HUES64 (cell line): ENCODE measurements around the gene CACNG8.

ENCODE experiments used
- H3K27ac ChIP-seq: 2 replicates; pipeline ENCODE4 v1.7.0; 2013; ENCODE audit warnings: low read depth, low read length, inconsistent platforms
- H3K27me3 ChIP-seq: 2 replicates; pipeline ENCODE4 v1.6.1; 2013; ENCODE audit warnings: mild to moderate bottlenecking, low read length; ENCODE audit not compliant: insufficient read depth
- H3K36me3 ChIP-seq: 2 replicates; pipeline ENCODE4 v1.6.1; 2013; ENCODE audit warnings: mild to moderate bottlenecking, low read length; ENCODE audit not compliant: insufficient read depth
- H3K4me1 ChIP-seq: 2 replicates; pipeline ENCODE4 v1.6.1; 2013; ENCODE audit warnings: mild to moderate bottlenecking, low read length, moderate library complexity; ENCODE audit not compliant: insufficient read depth
- H3K4me3 ChIP-seq: 2 replicates; pipeline ENCODE4 v1.5.1; 2013; ENCODE audit warnings: mild to moderate bottlenecking, low read length, moderate library complexity
- H3K9ac ChIP-seq: 2 replicates; pipeline ENCODE4 v1.6.1; 2013; ENCODE audit warnings: mild to moderate bottlenecking, low read depth, low read length
- H3K9me3 ChIP-seq: 2 replicates; pipeline ENCODE4 v1.6.1; 2013; ENCODE audit warnings: low read depth, low read length; ENCODE audit not compliant: insufficient read depth
- WGBS: fragments of 150-250, 120-280 bp; methylation state at CpG from one replicate; pipeline ENCODE4 v1.1.7; 2013; ENCODE audit warnings: missing lambda C conversion rate; 5-methylcytosine and 5-hydroxymethylcytosine counted together

Gene CACNG8

DNA sequence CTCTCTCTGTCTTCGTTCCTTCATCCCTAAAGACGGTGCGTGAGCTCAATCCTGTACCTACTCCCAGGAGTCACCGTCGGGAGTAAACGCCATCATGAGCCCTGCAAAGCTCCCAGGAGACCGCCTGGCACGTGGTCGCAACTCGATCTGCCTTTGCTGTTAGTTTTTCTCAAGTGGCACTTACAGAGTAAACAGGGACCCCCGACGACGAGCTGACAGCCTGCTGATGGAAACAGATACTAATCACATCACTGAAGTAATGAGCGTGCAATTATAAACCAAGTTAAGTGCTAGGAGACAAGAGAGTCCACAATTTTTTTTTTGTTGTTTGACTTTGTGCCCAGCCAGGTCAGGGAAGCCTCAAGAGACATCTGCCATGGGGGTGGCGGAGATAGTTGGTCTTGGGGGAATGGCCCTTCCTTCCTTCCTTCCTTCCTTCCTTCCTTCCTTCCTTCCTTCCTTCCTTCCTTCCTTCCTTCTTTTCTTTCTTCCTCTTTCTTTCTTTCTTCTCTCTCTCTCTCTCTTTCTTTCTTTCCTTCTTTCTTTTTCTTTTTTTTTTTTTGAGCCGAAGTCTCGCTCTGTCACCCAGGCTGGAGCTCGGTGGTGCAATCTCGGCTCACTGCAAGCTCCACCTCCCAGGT, 52.3 kb downstream of the CACNG8 start:
- Histone ChIP-seq H3K27me3 (no peaks in the 10 kb centered on the region; the same call in 1 of the 2 replicates), H3K9me3 (no peaks in the 10 kb centered on the region), H3K4me3 (no peak overlapping the region), H3K36me3 (no peaks in the 10 kb centered on the region), H3K27ac (no peak overlapping the region), H3K9ac (no peak overlapping the region), H3K4me1 (peaks cover 9% of the 10 kb centered on the region; the same call in 1 of the 2 replicates)
- WGBS: 79% methylated on average over 19 of the region's 19 CpGs

DNA sequence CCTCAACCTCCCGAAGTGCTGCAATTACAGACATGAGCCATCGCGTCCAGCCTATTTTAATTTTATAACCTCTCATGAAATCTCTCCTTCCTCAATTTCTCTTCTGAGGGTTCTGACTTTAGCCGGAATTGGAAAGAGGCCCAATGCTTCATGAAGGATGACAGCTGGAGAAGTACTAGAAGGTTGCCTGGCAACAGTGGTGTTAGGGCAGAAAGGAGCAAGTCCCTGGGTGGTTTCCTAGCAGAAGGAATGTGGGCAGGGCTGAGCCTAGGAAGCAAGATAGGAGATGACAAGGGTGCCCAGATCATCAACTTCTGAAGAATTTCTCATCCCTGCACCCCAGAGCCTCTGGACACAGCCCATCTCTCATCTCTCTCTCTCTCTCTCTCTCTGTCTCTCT, 54.5 kb downstream of the CACNG8 start:
- Histone ChIP-seq H3K9ac (no peak overlapping the region), H3K36me3 (no peaks in the 10 kb centered on the region), H3K4me1 (peaks cover 8% of the 10 kb centered on the region), H3K27me3 (no peaks in the 10 kb centered on the region; the same call in 1 of the 2 replicates), H3K4me3 (no peak overlapping the region), H3K27ac (no peak overlapping the region), H3K9me3 (no peaks in the 10 kb centered on the region)
- 92% methylated on average over 4 of the region's 4 CpGs for WGBS

DNA sequence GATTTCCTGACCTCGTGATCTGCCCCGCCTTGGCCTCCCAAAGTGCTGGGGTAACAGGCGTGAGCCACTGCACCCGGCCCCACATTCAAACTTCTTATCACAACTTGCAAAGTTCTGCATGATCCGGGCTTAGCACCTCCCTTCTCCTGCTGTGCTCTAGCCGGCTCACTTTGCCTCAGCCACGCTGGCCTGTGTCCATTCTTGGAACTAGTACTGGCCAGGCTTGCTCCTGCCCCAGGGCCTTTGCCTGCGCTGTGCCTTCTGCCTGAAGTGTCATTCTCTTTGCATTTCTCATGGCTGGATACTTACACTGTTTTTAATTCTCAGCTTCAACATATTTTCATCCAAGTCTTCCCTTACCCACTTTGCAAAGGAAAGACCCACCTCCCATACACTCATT, 58.6 kb downstream of the CACNG8 start:
- Histone ChIP-seq H3K4me3 (no peak overlapping the region), H3K36me3 (no peaks in the 10 kb centered on the region), H3K4me1 (peaks cover 8% of the 10 kb centered on the region), H3K9ac (no peak overlapping the region), H3K27me3 (no peaks in the 10 kb centered on the region), H3K27ac (no peak overlapping the region), H3K9me3 (no peaks in the 10 kb centered on the region)
- 85% methylated on average over 8 of the region's 8 CpGs for WGBS

DNA sequence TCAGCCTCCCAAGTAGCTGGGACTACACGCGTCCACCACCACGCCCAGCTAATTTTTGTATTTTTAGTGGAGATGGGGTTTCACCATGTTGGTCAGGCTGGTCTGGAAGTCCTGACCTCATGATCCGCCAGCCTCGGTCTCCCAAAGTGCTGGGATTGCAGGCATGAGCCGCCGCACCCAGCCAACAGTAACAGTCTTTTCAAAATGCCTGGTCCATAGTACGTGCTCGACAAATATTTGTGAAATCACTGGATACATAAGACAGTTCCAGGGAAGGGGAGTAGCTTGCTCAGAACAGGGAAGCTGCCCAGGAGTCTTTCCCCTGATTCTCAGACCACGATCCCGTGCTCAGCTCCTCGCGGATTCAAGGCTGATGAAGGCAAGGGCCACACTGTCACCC, 59.2 kb downstream of the CACNG8 start:
- H3K9me3 ChIP-seq: no peaks in the 10 kb centered on the region
- no peaks in the 10 kb centered on the region for H3K36me3 ChIP-seq
- 91% methylated on average over 13 of the region's 13 CpGs for WGBS
- H3K4me1 ChIP-seq: peaks cover 8% of the 10 kb centered on the region
- H3K27me3 ChIP-seq: no peaks in the 10 kb centered on the region
- H3K4me3 ChIP-seq: no peak overlapping the region
- no peak overlapping the region for H3K27ac ChIP-seq
- H3K9ac ChIP-seq: no peak overlapping the region

DNA sequence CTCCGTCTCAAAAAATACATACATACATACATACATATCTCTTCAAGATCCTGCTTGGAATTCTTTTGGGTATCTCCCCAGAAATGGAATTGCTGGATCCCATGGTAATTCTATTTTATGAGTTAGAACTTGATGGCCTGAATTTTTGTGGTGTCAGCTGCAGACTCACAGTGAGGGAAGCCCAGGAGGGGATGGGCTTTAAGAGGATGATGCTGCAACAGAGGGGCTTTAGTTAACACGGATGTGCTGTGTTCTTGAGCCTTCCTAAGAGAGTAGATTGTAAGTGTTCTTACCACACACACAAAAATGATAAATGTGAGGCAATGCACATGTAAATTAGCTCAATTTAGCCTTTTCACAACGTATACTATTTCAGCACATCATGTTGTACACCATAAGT, 60.5 kb downstream of the CACNG8 start:
- Histone ChIP-seq H3K9ac (no peak overlapping the region), H3K4me1 (peaks cover 8% of the 10 kb centered on the region)
- 72% methylated on average over 3 of the region's 3 CpGs for WGBS

DNA sequence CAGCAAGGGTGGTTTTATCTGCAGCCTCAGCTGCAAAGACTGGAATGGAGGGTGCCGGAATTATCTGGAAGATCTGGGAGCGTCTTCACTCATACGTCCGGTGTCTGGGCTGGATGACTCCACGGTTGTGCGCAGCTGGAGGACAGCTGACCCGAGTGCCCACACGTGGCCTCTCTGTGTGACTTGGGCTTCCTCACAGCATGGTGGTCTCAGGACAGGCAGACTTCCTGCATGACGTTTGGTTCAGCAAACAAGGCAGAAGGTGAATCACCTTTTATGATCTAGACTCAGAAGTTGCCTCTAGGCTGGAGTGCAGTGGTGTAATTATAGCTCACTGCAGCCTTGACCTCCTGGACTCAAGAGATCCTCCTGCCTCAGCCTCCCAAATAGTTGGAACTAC, 61.9 kb downstream of the CACNG8 start:
- H3K27me3 ChIP-seq: no peaks in the 10 kb centered on the region
- H3K27ac ChIP-seq: no peak overlapping the region
- H3K36me3 ChIP-seq: no peaks in the 10 kb centered on the region
- H3K4me1 ChIP-seq: peaks cover 8% of the 10 kb centered on the region
- H3K9me3 ChIP-seq: no peaks in the 10 kb centered on the region
- H3K9ac ChIP-seq: no peak overlapping the region
- H3K4me3 ChIP-seq: no peak overlapping the region
- 89% methylated on average over 9 of the region's 9 CpGs for WGBS

More for the DNA sequence above, 60.5 kb downstream of the CACNG8 start:
- H3K4me3 ChIP-seq: no peak overlapping the region
- H3K9me3 ChIP-seq: no peaks in the 10 kb centered on the region
- H3K36me3 ChIP-seq: no peaks in the 10 kb centered on the region
- H3K27ac ChIP-seq: no peak overlapping the region
- no peaks in the 10 kb centered on the region for H3K27me3 ChIP-seq

DNA sequence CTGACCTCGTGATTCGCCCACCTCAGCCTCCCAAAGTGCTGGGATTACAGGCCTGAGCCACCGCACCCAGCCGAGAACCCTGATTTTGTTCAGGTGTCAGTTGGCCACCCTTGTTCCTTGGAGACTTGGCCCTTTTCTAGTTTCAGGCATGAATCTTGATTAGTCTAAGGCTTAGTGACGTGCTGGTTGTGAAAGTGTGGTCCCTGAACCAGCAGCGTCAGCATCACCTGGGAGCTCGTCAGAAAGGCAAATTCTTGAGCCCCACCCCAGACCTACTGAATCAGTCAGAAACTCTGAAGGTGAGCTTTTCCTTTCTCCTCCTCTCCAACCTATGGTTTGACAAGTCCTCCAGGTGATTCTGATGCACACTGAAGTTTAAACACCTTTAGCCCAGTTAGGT, 63.9 kb downstream of the CACNG8 start:
- 94% methylated on average over 7 of the region's 7 CpGs for whole genome bisulfite sequencing
- Histone ChIP-seq H3K4me1 (no peaks in the 10 kb centered on the region), H3K9me3 (no peaks in the 10 kb centered on the region), H3K27ac (no peak overlapping the region), H3K36me3 (no peaks in the 10 kb centered on the region), H3K9ac (no peak overlapping the region), H3K4me3 (no peak overlapping the region), H3K27me3 (no peaks in the 10 kb centered on the region)

DNA sequence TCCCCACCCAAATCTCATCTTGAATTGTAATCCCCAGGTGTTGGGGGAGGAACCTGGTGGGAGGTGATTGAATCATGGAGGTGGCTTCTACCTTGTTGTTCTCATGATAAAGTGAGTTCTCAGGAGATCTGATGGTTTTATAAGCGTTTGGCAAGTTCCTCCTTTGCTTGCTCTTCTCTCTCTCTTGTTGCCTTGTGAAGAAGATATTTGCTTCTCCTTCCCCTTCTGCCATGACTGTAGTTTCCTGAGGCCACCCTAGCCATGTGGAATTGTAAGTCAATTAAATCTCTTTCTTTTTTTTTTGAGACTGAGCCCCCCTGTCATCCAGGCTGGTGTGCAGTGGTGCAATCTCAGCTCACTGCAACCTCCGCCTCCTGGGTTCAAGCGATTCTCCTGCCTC, 66.6 kb downstream of the CACNG8 start:
- 93% methylated on average over 3 of the region's 3 CpGs for WGBS
- no peaks in the 10 kb centered on the region for H3K9me3 ChIP-seq
- H3K36me3 ChIP-seq: no peaks in the 10 kb centered on the region
- no peak overlapping the region for H3K4me3 ChIP-seq
- no peaks in the 10 kb centered on the region for H3K27me3 ChIP-seq
- no peaks in the 10 kb centered on the region for H3K4me1 ChIP-seq
- no peak overlapping the region for H3K27ac ChIP-seq
- H3K9ac ChIP-seq: no peak overlapping the region

DNA sequence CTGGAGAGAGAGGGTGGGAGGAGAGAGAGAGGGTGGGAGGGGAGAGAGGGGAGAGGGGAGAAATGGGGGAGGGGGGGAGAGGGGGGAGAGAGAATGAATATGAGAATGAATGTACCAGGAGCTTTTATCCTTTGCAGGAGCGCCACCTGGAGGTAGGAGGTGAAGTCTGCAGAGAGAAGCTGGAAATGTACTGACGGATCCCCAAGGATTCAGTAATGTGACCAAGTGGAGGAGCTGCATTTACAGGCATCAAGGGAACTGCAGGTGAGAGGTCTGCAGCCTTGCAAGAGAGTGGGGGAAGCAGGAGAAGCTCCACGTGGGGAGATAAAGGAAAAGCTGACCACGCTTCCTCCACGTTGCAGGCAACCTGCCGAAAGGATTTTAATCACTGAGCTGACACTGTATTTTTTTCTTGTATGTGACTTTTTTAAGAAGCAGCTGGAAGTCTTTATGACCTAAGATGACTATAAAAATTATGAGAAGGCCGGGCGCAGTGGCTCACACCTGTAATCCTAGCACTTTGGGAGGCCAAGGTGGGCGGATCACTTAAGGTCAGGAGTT, 67.3 kb downstream of the CACNG8 start:
- no peak overlapping the region for H3K27ac ChIP-seq
- no peaks in the 10 kb centered on the region for H3K36me3 ChIP-seq
- peaks cover 6% of the 10 kb centered on the region for H3K4me1 ChIP-seq
- no peak overlapping the region for H3K9ac ChIP-seq
- H3K27me3 ChIP-seq: no peaks in the 10 kb centered on the region
- no peaks in the 10 kb centered on the region for H3K9me3 ChIP-seq
- H3K4me3 ChIP-seq: no peak overlapping the region
- 61% methylated on average over 9 of the region's 9 CpGs for WGBS

DNA sequence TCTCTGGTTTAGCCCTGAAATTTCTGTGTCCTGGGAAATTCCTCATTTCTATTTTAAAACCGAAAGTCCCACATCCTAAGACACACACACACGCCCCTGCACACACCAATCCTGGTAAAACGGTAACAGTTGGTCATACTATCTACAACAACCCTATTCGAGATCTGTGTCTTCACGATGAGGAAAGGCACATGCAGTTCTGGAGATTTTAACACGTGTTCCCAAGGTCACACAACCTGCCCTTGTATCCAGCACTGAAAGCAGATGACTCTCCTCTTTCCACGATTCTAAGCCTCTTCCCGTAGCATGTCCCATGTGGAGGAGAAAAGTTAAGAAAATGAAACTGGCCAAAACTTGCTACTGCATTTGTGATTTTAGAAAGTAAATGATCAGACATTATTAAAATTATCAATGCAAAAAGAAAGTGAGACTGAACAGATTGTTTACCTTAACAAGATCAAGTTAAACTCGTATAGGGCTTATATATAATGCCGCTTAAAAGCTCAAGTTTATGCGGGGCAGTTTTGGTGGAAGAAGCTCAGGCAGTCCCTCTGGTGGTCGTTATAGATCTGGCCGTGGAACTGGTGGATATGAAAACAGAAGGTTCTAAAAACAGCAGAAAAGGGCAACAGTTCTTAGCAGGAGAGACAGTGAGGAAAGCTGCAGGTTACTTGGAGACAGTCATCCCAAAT, 68.3 kb downstream of the CACNG8 start:
- Histone ChIP-seq H3K9me3 (no peaks in the 10 kb centered on the region), H3K4me3 (no peak overlapping the region), H3K27me3 (no peaks in the 10 kb centered on the region), H3K9ac (no peak overlapping the region), H3K36me3 (no peaks in the 10 kb centered on the region), H3K27ac (no peak overlapping the region), H3K4me1 (peaks cover 15% of the 10 kb centered on the region)
- WGBS: 69% methylated on average over 12 of the region's 13 CpGs
